ENCODE data around the gene CALD1. TPM values are rescaled to one million over a fixed set of nuclear protein-coding genes. Genes with fewer than 3 reads are reported as not detected.

The CALD1 gene
- total RNA-seq, 2 donors from 2014 or later, result 912 to 1,038 TPM

- H3K36me3 ChIP-seq, result peaks cover 9% of the 10 kb centered on the region
- TF ChIP-seq CTCF (IDR thresholded peaks at IDR 0.05), result no peak
- no peaks in the 10 kb centered on the region for H3K9me3 ChIP-seq
- H3K27ac ChIP-seq, result peak overlapping the region in 1 of 2 donors; percentile 29
- ATAC-seq (ENCODE audit: insufficient number of reproducible peaks, low FRiP score, low read depth), result no peak
- H3K4me3 ChIP-seq, result no peak overlapping the region
- peaks cover 25 to 61% of the 10 kb centered on the region in 2 donors for H3K4me1 ChIP-seq (ENCODE audit: control insufficient read depth in 1 of 2, low read depth in 2 of 2)
- H3K27me3 ChIP-seq (replicated peaks; ENCODE audit: insufficient read depth), result no peaks in the 10 kb centered on the region
- DNase-seq (ENCODE audit: low spot score), result no peak
Observed at GRCh38 chr7:134928554-134928953, 149.1 kb downstream of the CALD1 start.

- no peak for TF ChIP-seq CTCF (IDR thresholded peaks at IDR 0.05)
- Histone ChIP-seq H3K27me3 (replicated peaks; ENCODE audit: insufficient read depth) (no peaks in the 10 kb centered on the region), H3K4me3 (no peak overlapping the region), H3K27ac (peak overlapping the region; percentile 89), H3K4me1 (ENCODE audit: control insufficient read depth in 1 of 2, low read depth in 2 of 2) (peaks cover 40 to 79% of the 10 kb centered on the region in 2 donors), H3K36me3 (peaks cover 9% of the 10 kb centered on the region), H3K9me3 (no peaks in the 10 kb centered on the region)
- ATAC-seq (ENCODE audit: insufficient number of reproducible peaks, low FRiP score, low read depth), result no peak
- DNase-seq (ENCODE audit: low spot score), result no peak
Observed at GRCh38 chr7:134931487-134931886, 152.1 kb downstream of the CALD1 start.

- Histone ChIP-seq H3K4me1 (ENCODE audit: control insufficient read depth in 1 of 2, low read depth in 2 of 2) (peaks cover 53 to 88% of the 10 kb centered on the region in 2 donors), H3K27me3 (replicated peaks; ENCODE audit: insufficient read depth) (no peaks in the 10 kb centered on the region), H3K4me3 (peak overlapping the region; percentile 55), H3K36me3 (peaks cover 9% of the 10 kb centered on the region), H3K27ac (peak overlapping the region; percentile 89), H3K9me3 (no peaks in the 10 kb centered on the region)
- no peak for TF ChIP-seq CTCF (IDR thresholded peaks at IDR 0.05)
- peak; percentile 65 for DNase-seq (ENCODE audit: low spot score)
- peak; percentile 70 for ATAC-seq (ENCODE audit: insufficient number of reproducible peaks, low FRiP score, low read depth)
Observed at GRCh38 chr7:134932707-134933370, 153.4 kb downstream of the CALD1 start.

- DNase-seq (ENCODE audit: low spot score) (no peak), ATAC-seq (ENCODE audit: insufficient number of reproducible peaks, low FRiP score, low read depth) (no peak)
- no peak for TF ChIP-seq CTCF (IDR thresholded peaks at IDR 0.05)
- H3K9me3 ChIP-seq, result no peaks in the 10 kb centered on the region
- H3K4me3 ChIP-seq, result peak overlapping the region; percentile 55
- H3K27ac ChIP-seq, result peak overlapping the region; percentile 89
- peaks cover 9% of the 10 kb centered on the region for H3K36me3 ChIP-seq
- no peaks in the 10 kb centered on the region for H3K27me3 ChIP-seq (replicated peaks; ENCODE audit: insufficient read depth)
- peaks cover 60 to 89% of the 10 kb centered on the region in 2 donors for H3K4me1 ChIP-seq (ENCODE audit: control insufficient read depth in 1 of 2, low read depth in 2 of 2)
Observed at GRCh38 chr7:134933460-134934068, 154.1 kb downstream of the CALD1 start.

GRCh38 chr7:134935701-134936100 lies 156.3 kb downstream of the CALD1 start:
- no peak for ATAC-seq (ENCODE audit: insufficient number of reproducible peaks, low FRiP score, low read depth)
- Histone ChIP-seq H3K9me3 (no peaks in the 10 kb centered on the region), H3K4me3 (no peak overlapping the region), H3K4me1 (ENCODE audit: control insufficient read depth in 1 of 2, low read depth in 2 of 2) (peaks cover 58 to 95% of the 10 kb centered on the region in 2 donors), H3K27me3 (replicated peaks; ENCODE audit: insufficient read depth) (no peaks in the 10 kb centered on the region), H3K36me3 (no peaks in the 10 kb centered on the region), H3K27ac (peak overlapping the region; percentile 89)
- no peak for DNase-seq (ENCODE audit: low spot score)
- no peak for TF ChIP-seq CTCF (IDR thresholded peaks at IDR 0.05)
